Measurements from ENCODE around the gene ZNF195. TPM values are rescaled to one million over a fixed set of nuclear protein-coding genes. Genes with fewer than 3 reads are reported as not detected.

Gene ZNF195
- total RNA-seq, 4 donors from 2014 or later, result 22.4 to 35.3 (median 27.1) TPM

DNA sequence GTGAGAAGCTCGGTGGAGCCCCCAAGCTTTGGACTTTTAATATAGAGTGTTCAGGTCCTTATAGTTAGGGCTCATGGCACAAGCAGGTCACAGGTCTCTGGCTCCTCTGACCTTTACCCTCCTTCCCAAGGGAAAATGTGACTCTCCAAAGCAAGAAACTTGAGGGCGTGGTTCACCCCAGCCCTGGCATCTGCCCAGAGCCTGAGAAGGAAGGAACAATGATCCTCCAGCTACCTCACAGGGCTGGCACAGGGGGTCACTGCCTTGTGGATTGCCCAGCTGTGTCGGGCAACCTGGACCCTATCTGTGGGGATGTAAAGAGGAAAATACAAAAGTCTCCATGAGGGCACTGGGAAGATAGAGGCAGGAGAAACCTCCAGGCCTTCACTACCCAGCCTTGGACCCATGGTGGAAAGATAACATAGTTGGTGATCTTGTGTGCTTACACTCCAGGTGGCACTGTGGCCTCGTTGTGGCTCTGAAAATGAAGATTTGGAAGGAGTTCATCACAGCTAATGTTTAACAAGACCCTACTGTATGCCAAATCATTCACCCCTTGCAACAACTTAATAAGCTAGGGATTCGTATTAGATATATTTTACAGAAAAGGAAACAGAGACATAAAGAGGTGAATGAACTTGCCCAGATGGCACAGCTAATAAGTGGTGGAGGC, 3.8 kb upstream of the ZNF195 start:
- ATAC-seq (ENCODE audit: low FRiP score) (no peak), DNase-seq (ENCODE audit: low spot score) (no peak)
- TF ChIP-seq, protein P1, sequence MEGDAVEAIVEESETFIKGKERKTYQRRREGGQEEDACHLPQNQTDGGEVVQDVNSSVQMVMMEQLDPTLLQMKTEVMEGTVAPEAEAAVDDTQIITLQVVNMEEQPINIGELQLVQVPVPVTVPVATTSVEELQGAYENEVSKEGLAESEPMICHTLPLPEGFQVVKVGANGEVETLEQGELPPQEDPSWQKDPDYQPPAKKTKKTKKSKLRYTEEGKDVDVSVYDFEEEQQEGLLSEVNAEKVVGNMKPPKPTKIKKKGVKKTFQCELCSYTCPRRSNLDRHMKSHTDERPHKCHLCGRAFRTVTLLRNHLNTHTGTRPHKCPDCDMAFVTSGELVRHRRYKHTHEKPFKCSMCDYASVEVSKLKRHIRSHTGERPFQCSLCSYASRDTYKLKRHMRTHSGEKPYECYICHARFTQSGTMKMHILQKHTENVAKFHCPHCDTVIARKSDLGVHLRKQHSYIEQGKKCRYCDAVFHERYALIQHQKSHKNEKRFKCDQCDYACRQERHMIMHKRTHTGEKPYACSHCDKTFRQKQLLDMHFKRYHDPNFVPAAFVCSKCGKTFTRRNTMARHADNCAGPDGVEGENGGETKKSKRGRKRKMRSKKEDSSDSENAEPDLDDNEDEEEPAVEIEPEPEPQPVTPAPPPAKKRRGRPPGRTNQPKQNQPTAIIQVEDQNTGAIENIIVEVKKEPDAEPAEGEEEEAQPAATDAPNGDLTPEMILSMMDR (IDR thresholded peaks at IDR 0.05), result no peak

DNA sequence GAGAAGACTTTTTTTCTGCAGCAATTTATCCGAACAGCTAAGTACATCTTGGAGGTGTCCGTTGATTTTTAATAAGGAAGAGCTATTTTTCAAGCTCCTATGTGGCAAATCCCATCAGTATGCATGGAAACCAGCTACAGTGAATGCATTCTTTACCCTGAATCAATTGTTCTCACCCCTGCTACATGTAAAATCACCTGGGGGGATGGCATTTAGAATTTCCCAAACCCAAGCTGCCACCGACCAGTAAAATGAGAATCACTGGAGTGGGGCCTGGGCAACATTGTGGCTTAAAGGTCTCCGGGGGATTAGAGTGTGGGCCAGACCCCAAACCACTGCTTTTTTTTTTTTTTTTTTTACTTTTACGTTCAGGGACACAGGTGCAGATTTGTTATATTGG, 2.8 kb upstream of the ZNF195 start:
- DNase-seq (ENCODE audit: low spot score), result no peak
- TF ChIP-seq, protein P1 (IDR thresholded peaks at IDR 0.05), result no peak

DNA sequence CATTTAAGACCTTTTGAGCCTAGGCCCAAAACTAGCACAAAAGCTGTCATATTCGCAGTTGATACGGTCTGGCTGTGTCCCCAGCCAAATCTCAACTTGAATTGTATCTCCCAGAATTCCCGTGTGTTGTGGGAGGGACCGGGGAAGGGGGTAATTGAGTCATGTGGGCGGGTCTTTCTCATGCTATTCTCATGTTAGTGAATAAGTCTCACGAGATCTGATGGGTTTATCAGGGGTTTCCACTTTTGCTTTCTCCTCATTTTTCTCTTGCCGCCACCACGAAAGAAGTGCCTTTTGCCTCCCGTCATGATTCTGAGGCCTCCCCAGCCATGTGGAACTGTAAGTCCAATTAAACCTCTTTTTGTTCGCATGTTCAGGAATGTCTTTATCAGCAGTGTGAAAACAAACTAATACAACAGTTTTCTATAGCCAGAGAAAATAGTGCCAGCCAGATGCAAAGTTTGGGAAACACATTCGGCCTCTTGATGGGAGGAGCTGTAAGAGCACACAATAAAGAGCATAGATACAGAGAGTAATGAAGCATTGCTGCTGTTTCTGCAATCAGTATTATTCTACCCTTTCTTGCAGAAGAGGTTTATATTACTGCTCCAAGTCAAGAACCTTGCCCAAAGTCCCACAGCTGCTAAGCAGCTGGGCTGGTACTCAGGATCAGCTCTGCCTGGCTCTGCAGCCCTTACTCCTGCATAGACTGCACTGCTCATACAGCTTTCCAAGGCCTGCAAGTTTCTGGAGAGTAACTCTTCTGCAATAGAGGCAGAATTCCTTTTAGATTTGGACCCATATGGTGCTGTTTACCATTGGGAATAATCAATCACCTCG, 2.0 kb upstream of the ZNF195 start:
- ATAC-seq (ENCODE audit: low FRiP score) (no peak), DNase-seq (ENCODE audit: low spot score) (no peak)
- TF ChIP-seq, protein P1 (IDR thresholded peaks at IDR 0.05), result no peak

More for the DNA sequence above, 2.8 kb upstream of the ZNF195 start:
- no peak for ATAC-seq (ENCODE audit: low FRiP score)

- TF ChIP-seq, protein P1 (IDR thresholded peaks at IDR 0.05), result no peak
- DNase-seq (ENCODE audit: low spot score) (no peak), ATAC-seq (ENCODE audit: low FRiP score) (no peak)
These were observed 3.4 kb downstream of the ZNF195 start for GRCh38 chr11:3375552-3375951.

- ATAC-seq (ENCODE audit: low FRiP score) (no peak), DNase-seq (ENCODE audit: low spot score) (no peak)
- TF ChIP-seq, protein P1 (IDR thresholded peaks at IDR 0.05), result no peak
These were observed 8.6 kb downstream of the ZNF195 start for GRCh38 chr11:3370311-3370870.

DNA sequence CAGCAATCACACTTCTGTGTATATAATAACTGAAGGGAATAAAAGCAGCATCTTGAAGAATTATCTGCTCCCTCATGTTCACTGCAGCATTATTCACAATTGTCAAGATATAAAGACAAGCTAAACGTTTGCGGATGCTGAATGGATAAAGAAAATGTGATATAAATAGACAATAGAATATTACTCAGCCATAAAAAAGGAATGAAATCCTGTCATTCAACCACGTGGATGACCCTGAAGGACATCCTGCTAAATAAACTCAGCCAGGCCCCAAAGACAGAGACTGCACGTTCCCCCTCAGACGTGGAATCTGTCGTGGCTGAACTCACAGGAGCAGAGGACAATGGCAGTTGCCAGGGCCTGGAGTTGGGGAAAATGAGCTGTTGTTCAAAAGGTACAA, 9.6 kb downstream of the ZNF195 start:
- no peak for ATAC-seq (ENCODE audit: low FRiP score)
- DNase-seq (ENCODE audit: low spot score), result no peak
- TF ChIP-seq, protein P1 (IDR thresholded peaks at IDR 0.05), result no peak

Measured in omental fat pad (tissue), 4 donors.